Thyroid gland (tissue), 4 donors: ENCODE measurements around the gene GEMIN4. TPM values are rescaled to one million over a fixed set of nuclear protein-coding genes. Genes with fewer than 3 reads are reported as not detected.

Experiments
- DNase-seq, 2 donors: peaks; one replicate each; pipeline ENCODE4 v3.0.0-alpha.2; 2019
- H3K27ac ChIP-seq, 3 donors: fragments of 200-600 bp; sonication (generic); 1 replicate in 2 of 3; 2 replicates in 1 of 3; pipeline ENCODE4 v1.5.1; 2016 to 2019; ENCODE audit warnings: mild to moderate bottlenecking in 1 of 3, moderate library complexity in 1 of 3
- H3K27me3 ChIP-seq: fragments of 200-600 bp; sonication (generic); one replicate; pipeline ENCODE4 v1.5.1; 2019
- H3K36me3 ChIP-seq, 2 donors: fragments of 200-600 bp; sonication (generic); one replicate each; pipeline ENCODE4 v1.5.1; 2016 to 2019
- H3K4me1 ChIP-seq, 2 donors: fragments of 200-600 bp; sonication (generic); one replicate each; pipeline ENCODE4 v1.5.1; 2017 to 2019
- H3K4me3 ChIP-seq, 3 donors: fragments of 200-600 bp; sonication (generic); replicated peaks in 1 of 3; 1 replicate in 2 of 3; 2 replicates in 1 of 3; pipeline ENCODE4 v1.5.1; 2016; ENCODE audit warnings: mild to moderate bottlenecking in 1 of 3
- H3K9me3 ChIP-seq: fragments of 200-600 bp; sonication (generic); one replicate; pipeline ENCODE4 v1.5.1; 2017
- POLR2A ChIP-seq, 2 donors: fragments of 450-650 bp; IDR thresholded peaks; one replicate each; pipeline ENCODE4 v1.6.1; 2017; ENCODE audit warnings: antibody characterized with exemption in 2 of 2, mild to moderate bottlenecking in 2 of 2, moderate library complexity in 1 of 2
- WGBS, 2 donors: methylation state at CpG; one replicate each; pipeline ENCODE4 v1.1.5; 2017; 5-methylcytosine and 5-hydroxymethylcytosine counted together
- intact Hi-C: fragments of 100-400 bp; cut with DNase I; formaldehyde crosslinking; loops from one replicate; pipeline ENCODE4 v1.15.1; 2023
- total RNA-seq, 4 donors: library from RNA; depleted of rRNA; stranded (reverse); fragments of >200 nt; gene quantifications; one replicate each; pipeline ENCODE4 v1.2.3, GENCODE V29; 2016
- TF ChIP-seq, protein P1 (sequence below), 6 experiments: fragments of 200-600 bp in 3 of 6; fragments of 450-650 bp in 3 of 6; sonication (generic) in 3 of 6; IDR thresholded peaks; one replicate each; pipeline ENCODE4 v1.5.1; 2016 to 2019; ENCODE audit warnings: antibody characterized with exemption in 6 of 6, mild to moderate bottlenecking in 2 of 6, inconsistent platforms in 1 of 6, moderate library complexity in 1 of 6

The GEMIN4 gene
- total RNA-seq, 4 donors from 2014 or later, result 28.5 to 34.8 (median 31.6) TPM

DNA sequence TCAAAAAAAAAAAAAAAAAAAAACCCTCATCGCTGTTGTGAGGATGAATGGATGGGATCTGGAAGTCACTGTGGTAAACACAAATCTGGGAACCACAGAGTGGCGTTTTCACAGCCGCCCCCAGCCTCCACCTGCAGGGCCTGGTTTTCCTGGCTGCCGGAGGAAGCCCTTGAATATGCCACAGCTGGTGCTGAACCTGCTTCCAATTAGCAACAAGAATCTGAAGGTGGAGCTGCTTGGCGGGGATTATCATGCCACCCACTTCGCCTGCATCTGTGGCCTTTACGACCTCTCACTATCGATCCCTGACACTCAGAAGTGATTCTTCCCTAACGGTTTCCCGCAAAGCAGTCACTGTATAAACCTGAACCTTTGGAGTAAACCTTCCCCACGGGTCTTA, 46.2 kb upstream of the GEMIN4 start:
- Histone ChIP-seq H3K36me3 (no peaks in the 10 kb centered on the region), H3K27ac (no peak overlapping the region), H3K4me1 (peaks cover 0 to 14% of the 10 kb centered on the region in 2 donors), H3K4me3 (no peak overlapping the region), H3K27me3 (no peaks in the 10 kb centered on the region), H3K9me3 (no peaks in the 10 kb centered on the region)
- TF ChIP-seq, protein P1, sequence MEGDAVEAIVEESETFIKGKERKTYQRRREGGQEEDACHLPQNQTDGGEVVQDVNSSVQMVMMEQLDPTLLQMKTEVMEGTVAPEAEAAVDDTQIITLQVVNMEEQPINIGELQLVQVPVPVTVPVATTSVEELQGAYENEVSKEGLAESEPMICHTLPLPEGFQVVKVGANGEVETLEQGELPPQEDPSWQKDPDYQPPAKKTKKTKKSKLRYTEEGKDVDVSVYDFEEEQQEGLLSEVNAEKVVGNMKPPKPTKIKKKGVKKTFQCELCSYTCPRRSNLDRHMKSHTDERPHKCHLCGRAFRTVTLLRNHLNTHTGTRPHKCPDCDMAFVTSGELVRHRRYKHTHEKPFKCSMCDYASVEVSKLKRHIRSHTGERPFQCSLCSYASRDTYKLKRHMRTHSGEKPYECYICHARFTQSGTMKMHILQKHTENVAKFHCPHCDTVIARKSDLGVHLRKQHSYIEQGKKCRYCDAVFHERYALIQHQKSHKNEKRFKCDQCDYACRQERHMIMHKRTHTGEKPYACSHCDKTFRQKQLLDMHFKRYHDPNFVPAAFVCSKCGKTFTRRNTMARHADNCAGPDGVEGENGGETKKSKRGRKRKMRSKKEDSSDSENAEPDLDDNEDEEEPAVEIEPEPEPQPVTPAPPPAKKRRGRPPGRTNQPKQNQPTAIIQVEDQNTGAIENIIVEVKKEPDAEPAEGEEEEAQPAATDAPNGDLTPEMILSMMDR (IDR thresholded peaks at IDR 0.05), result no peak
- TF ChIP-seq POLR2A (IDR thresholded peaks at IDR 0.05), result no peak
- 73 to 77% methylated on average over 11 of the region's 11 CpGs for WGBS, 2 donors
- intact Hi-C loops, result loop anchor here (10.0 kb wide), 1 partner anchor 257 kb away; no protein-coding TSS in a partner anchor
- no peak for DNase-seq

DNA sequence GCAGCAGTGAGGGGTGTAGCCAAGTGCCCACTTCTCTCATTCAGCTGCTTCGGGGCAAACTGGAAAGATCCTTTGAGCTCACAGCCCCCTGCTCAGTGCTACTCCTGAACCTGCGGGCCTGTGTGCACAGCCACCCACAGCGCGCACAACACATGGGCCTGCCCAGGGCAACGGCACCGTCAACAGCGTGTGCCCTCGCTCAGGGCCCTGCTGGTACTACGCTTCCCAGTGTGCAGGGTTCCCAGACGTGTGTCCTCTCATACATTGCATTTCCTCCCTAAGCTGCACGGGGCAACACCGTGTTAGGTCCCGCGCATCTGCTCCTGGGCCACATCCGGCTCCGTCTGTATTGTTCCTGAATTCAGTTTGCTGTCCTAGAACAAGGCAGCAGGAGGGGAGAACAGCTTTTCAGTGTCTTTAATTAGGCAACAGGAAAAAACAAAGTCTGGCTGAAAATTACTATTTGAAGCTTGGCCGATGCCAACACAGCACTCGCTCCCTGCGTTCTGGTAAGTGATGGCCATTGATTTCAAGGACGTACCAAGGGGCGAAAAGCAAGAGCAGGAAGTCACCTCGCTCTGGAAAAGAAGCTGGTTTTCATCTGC, 45.3 kb upstream of the GEMIN4 start:
- intact Hi-C loops, result loop anchor here (2.0 to 10.0 kb wide), 2 partner anchors 183 to 257 kb away; no protein-coding TSS in a partner anchor
- H3K36me3 ChIP-seq, result peaks cover 2 to 3% of the 10 kb centered on the region in 2 donors
- H3K4me1 ChIP-seq, result peaks cover 0 to 14% of the 10 kb centered on the region in 2 donors
- no peaks in the 10 kb centered on the region for H3K9me3 ChIP-seq
- no peak for DNase-seq
- H3K4me3 ChIP-seq, result no peak overlapping the region
- H3K27me3 ChIP-seq, result no peaks in the 10 kb centered on the region
- peak overlapping the region in 1 of 3 donors; percentile 1 for H3K27ac ChIP-seq
- 83 to 87% methylated on average over 22 of the region's 22 CpGs for WGBS, 2 donors
- TF ChIP-seq POLR2A (IDR thresholded peaks at IDR 0.05), result no peak
- TF ChIP-seq, protein P1 (IDR thresholded peaks at IDR 0.05), result no peak

DNA sequence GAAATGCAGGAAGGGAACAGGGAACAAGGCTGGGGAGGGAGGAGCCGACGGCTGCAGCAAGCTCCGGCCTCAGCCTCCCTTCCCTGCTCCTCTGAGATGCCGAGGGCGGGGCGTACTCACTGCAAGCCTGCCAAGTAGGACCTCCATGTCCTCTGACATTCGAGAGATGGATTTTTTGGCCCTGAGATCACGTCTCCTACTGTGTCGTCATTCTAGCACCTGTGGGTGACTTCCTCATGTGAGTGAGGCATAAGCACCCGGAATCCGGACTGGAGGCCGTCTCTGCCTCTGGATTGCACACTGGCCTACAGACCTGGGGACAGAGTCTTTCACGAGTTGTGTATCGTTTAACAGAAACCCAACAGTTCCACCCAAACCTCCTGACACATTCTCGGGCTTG, 44.5 kb upstream of the GEMIN4 start:
- no peak for TF ChIP-seq POLR2A (IDR thresholded peaks at IDR 0.05)
- TF ChIP-seq, protein P1 (IDR thresholded peaks at IDR 0.05), result no peak
- Histone ChIP-seq H3K4me1 (peaks cover 0 to 14% of the 10 kb centered on the region in 2 donors), H3K9me3 (no peaks in the 10 kb centered on the region), H3K36me3 (peaks cover 8 to 9% of the 10 kb centered on the region in 2 donors), H3K27ac (peak overlapping the region in 1 of 3 donors; percentile 1), H3K4me3 (no peak overlapping the region), H3K27me3 (no peaks in the 10 kb centered on the region)
- WGBS, 2 donors, result 88 to 93% methylated on average over 14 to 15 of the region's 15 CpGs
- DNase-seq, result no peak
- intact Hi-C loops, result loop anchor here (2.0 to 10.0 kb wide), 2 partner anchors 184 to 258 kb away; no protein-coding TSS in a partner anchor

DNA sequence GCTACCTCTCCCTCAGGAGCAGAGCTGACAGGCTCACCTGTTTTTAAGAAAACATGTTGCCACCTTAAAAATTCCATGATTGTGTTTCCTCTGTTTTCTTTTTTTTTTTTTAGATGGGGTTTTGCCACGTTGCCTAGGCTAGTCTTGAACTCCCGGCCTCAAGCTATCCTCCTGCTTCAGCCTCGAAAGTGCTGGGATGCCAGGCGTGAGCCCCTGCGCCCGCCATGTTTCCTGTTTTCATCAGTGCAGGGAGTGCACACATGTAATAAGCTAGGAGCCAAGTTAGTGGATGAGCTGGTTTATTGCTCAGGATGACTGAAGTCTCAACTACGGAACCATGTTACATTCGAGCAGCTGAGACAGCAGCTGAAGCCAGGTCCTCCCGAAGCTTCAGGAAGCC, 43.7 kb upstream of the GEMIN4 start:
- no peak for TF ChIP-seq POLR2A (IDR thresholded peaks at IDR 0.05)
- no peaks in the 10 kb centered on the region for H3K9me3 ChIP-seq
- peaks cover 8 to 10% of the 10 kb centered on the region in 2 donors for H3K36me3 ChIP-seq
- no peak for DNase-seq
- intact Hi-C loops, result loop anchor here (2.0 to 10.0 kb wide), 2 partner anchors 185 to 259 kb away; no protein-coding TSS in a partner anchor
- H3K4me3 ChIP-seq, result no peak overlapping the region
- peaks cover 0 to 14% of the 10 kb centered on the region in 2 donors for H3K4me1 ChIP-seq
- H3K27ac ChIP-seq, result peak overlapping the region in 1 of 3 donors; percentile 44
- H3K27me3 ChIP-seq, result no peaks in the 10 kb centered on the region
- 84 to 87% methylated on average over 9 of the region's 9 CpGs for WGBS, 2 donors

DNA sequence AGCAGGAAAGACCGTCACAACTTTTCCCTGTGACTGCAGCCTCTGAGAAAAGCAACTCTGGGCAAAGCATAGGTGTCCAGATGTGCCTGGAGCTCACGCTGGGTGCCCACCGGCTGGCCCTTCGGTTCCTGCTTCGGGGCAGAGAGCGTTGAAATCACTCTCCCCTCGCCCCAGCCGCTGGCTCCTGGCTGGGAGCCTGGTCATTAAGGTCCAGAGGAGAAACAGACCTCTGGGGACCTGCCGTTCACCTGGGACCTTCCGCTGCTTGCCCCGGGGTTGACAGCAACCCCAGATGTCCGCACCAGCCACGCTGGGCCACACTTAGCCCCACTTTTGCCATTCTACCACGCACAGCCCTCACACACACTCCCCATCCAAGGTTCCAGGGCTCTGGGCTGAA, 43.2 kb upstream of the GEMIN4 start:
- Histone ChIP-seq H3K9me3 (no peaks in the 10 kb centered on the region), H3K27me3 (no peaks in the 10 kb centered on the region), H3K27ac (peak overlapping the region in 1 of 3 donors; percentile 44), H3K4me3 (no peak overlapping the region), H3K36me3 (peaks cover 8 to 10% of the 10 kb centered on the region in 2 donors), H3K4me1 (peaks cover 0 to 14% of the 10 kb centered on the region in 2 donors)
- TF ChIP-seq POLR2A (IDR thresholded peaks at IDR 0.05), result no peak
- TF ChIP-seq, protein P1 (IDR thresholded peaks at IDR 0.05), result no peak
- WGBS, 2 donors, result 43 to 52% methylated on average over 14 of the region's 14 CpGs
- DNase-seq, result no peak
- intact Hi-C loops, result loop anchor here (10.0 kb wide), 1 partner anchor 260 kb away; no protein-coding TSS in a partner anchor
